Measurements from ENCODE around the gene CCSER1.
"Not testable (repeated sequence)": the region's sequence is repeated elsewhere in the genome, so short reads cannot be mapped to it uniquely, and the experiment has no call there.

The CCSER1 gene

GRCh38 chr4:91089178-91089577 lies 962.0 kb downstream of the CCSER1 start:
- no peak for DNase-seq

GRCh38 chr4:91092398-91092980 lies 965.3 kb downstream of the CCSER1 start:
- no peak for DNase-seq

DNA sequence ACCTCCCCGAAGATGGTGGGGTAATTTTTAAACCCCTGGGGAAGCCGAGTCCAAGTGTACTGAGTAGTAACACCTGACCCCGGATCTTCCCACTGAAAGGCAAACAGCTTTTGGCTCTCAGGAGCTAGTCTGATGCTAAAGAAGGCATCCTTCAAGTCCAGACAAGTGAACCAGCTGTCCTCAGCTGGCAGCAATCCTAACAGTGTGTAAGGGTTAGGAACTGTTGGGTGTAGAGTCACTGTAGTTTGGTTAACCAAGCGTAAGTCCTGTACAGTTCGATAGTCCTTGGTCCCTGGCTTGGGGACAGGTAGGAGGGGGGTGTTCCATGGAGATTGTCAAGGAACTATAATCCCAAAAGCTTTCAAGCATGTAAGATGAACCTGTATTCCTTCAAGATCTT lies 967.0 kb downstream of the CCSER1 start:
- not testable (repeated sequence) for DNase-seq

DNA sequence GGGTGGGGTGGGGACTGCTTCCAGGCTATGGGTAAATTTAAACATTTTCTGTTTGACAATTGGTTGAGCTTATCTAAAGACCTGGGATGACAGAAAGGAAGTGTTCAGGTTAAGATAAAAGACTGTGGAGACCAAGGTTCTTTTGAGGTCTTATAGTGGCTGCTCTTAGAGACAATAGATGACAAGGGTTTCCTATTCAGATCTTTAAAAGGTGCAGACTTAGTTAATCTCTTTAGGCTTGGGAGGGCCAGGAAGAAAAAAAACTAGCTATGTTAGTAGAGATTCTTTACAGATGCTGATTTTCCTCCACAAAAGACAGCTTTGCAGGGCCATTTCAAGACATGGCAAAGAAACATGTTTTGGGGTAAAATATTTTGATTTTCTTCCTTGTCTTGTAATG lies 972.5 kb downstream of the CCSER1 start:
- DNase-seq: no peak

DNA sequence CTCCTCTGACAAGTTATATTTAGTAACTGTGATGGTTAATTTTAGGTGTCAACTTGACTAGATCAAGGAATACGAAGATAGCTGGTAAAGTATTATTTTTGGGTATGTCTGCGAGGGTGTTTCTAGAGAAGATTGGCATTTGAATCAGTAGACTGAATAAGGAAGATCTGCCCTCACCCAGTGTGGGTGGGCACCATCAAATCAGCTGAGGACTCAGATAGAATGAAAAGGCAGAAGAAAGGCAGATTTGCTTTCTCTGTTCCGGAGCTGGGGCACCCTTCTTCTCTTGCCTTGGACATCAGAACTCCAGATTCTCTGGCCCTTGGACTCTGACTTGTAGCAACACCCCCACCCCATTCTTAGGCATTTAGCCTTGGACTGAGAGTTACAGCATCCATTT lies 981.6 kb downstream of the CCSER1 start:
- no peak for DNase-seq

DNA sequence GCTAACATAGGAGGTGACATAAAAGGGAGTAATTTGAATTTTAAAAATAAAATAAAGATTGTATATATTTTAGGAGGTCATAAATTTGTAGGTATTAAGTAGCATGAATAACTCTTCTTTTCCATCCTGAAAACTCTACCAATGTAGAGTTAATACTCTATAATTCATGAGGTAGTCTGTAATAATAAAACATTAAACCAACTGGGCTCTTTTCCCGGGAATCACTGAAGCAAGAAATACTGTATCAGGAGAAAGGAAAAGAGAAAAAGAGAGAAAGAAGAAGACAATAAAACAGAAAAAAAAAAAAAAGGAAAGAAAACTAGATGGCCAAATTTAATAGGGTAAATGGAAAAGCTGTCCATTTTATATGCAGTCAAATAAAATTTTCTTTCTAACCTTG lies 984.4 kb downstream of the CCSER1 start:
- no peak for DNase-seq

DNA sequence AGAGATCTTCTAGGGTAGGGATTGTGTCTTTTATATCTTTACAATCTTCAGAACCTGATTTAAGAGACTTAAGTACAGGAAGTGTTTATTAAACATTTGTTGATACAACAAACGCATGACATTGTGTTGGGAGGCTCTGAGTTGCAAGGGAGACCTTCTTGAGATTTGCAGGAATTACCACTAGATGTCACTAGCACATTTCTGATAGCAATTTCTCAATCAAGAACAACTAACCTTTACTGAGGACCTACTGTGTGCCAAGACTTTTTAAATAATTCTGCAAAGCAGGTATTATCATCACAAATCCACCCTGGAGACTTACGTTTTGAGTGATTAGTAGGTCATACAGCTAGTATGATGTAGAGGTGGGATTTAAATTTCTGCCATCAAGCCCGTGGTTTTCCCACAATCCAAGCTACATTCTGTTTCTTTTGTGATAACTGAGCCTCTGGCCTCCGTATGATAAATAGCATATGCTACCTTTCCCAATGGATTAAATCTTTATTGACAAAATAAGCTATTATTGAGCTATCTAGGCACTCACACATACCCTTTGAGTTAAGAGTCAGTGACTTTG lies 986.0 kb downstream of the CCSER1 start:
- DNase-seq: peak in 1 of 2 donors; percentile 28

DNA sequence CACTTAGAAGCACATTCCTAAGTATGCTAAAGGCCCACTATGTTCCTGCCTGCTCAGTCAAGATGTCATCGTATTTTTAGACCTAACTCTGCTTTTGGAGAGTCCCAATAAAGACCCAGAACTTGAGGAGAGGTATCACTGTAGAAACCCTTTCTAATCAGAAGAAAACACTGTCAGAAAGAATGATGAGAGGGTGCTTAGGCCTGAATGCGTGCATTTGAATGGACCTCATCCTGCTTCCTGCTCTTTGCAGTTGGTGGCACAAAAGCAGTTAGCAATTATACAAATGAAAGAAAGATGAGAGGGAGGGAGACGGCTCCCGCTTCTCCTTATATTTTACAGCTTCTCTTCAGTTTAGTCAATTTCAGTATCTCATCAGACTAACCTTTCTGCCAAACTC lies 987.2 kb downstream of the CCSER1 start:
- no peak for DNase-seq

GRCh38 chr4:91116861-91117260 lies 989.7 kb downstream of the CCSER1 start:
- DNase-seq: no peak

- no peak for DNase-seq
Measured at GRCh38 chr4:91118597-91118996, 991.4 kb downstream of the CCSER1 start.

GRCh38 chr4:91123742-91124141 lies 996.5 kb downstream of the CCSER1 start:
- no peak for DNase-seq

GRCh38 chr4:91127192-91127591 lies 1000.0 kb downstream of the CCSER1 start:
- no peak for DNase-seq

GRCh38 chr4:91127831-91128230 lies 1000.6 kb downstream of the CCSER1 start:
- DNase-seq: no peak

GRCh38 chr4:91128519-91128918 lies 1001.3 kb downstream of the CCSER1 start:
- DNase-seq: no peak

DNA sequence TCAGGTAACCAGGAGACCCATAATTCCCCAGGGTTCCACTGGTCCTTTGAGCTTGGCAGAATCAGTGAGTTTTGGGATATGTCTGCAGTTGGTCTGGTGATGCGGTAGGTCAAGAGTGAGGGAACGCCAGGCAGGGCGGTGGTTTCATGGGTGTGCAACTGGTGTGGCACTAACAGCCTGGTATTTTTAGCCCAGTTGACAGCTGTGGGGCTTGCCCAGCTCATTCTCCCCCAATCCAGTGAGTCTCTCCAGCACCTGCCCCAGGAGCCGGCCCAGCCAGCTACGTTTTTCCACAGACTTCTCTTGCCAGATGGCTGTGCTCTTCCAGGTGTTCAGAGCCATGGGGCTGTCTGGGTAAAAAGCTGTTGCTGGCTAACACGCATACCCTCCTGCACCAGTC lies 1019.9 kb downstream of the CCSER1 start:
- DNase-seq: no peak

- DNase-seq: not testable (repeated sequence)
Measured at GRCh38 chr4:91154041-91154440, 1026.8 kb downstream of the CCSER1 start.

- not testable (repeated sequence) for DNase-seq
Measured at GRCh38 chr4:91167864-91168653, 1040.9 kb downstream of the CCSER1 start.

GRCh38 chr4:91170768-91171167 lies 1043.6 kb downstream of the CCSER1 start:
- DNase-seq: no peak

- DNase-seq: no peak
Measured at GRCh38 chr4:91171217-91171616, 1044.0 kb downstream of the CCSER1 start.

GRCh38 chr4:91185061-91185460 lies 1057.9 kb downstream of the CCSER1 start:
- not testable (repeated sequence) for DNase-seq

DNA sequence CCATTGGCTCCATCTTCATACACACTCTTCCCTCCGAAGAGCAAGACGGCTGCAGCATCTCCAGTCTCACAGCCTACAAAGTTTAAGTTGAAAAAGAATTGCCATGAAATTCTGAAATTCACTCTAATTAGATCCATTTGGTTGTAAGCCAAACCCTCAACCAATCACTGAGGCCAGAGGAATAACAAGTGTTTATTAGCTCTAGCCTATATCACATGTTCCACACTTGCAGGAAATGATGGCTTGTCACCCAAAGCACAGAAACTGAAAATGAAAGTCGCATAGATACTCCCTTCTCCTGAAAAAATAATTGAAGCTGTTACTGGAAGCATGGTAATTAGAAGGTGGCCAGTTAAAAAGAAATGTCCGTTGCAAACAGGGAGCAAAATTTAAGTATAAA lies 1071.8 kb downstream of the CCSER1 start:
- DNase-seq: no peak

DNA sequence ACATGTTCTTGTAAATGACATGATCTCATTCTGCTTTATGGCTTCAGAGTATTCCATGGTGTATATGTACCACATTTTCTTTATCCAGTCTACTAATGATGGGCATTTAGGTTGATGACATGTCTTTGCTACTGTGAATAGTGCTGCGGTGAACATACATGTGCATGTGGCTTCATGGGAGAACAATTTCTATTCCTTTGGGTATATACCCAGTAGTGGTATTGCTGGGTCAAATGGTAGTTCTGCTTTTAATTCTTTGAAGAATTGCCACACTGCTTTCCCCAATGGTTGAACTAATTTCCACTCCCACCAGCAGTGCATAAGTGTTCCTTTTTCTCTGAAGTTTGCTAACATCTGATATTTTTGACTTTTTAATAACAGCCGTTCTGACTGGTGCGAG lies 1080.3 kb downstream of the CCSER1 start:
- no peak for DNase-seq

- no peak for DNase-seq
Measured at GRCh38 chr4:91212211-91212610, 1085.0 kb downstream of the CCSER1 start.

- not testable (repeated sequence) for DNase-seq
Measured at GRCh38 chr4:91217831-91218403, 1090.7 kb downstream of the CCSER1 start.
